OCI-LY1 (cell line): ENCODE measurements around the gene FAT1.

Source experiments
- EZH2 ChIP-seq: fragments of 200-600 bp; sonication (generic), shearing (Covaris generic); IDR thresholded peaks from 2 replicates; pipeline ENCODE4 v1.8.0; 2017; ENCODE audit warnings: borderline replicate concordance, mixed run types, mild to moderate bottlenecking, antibody characterized with exemption, low read length, moderate library complexity, mixed read lengths
- TF ChIP-seq, protein P1 (sequence below): fragments of 200-600 bp; sonication (generic), shearing (Covaris generic); IDR thresholded peaks from 2 replicates; pipeline ENCODE4 v1.5.1; 2017; ENCODE audit warnings: mild to moderate bottlenecking, antibody characterized with exemption, low read length, moderate library complexity, mixed read lengths

DNA sequence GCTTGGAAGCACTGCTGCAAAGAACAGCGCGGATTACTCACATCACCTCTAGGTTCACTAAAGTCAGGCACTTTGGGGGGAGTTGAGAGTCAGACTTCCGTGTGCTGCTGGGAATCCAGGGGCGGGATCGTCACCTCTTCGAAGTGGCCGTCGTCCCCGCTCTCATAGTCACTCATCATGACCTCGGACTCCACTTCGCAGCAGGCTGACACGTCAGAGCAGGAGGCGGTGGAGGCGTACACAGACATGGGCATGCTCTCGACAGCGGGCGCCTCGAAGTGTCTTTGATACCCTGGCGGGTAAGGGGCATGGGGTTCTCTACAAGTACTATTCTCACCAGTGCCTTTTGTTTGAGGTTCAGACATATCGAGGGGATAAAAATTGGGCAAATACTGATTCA is 135.2 kb downstream of the FAT1 start:
- TF ChIP-seq, protein P1, sequence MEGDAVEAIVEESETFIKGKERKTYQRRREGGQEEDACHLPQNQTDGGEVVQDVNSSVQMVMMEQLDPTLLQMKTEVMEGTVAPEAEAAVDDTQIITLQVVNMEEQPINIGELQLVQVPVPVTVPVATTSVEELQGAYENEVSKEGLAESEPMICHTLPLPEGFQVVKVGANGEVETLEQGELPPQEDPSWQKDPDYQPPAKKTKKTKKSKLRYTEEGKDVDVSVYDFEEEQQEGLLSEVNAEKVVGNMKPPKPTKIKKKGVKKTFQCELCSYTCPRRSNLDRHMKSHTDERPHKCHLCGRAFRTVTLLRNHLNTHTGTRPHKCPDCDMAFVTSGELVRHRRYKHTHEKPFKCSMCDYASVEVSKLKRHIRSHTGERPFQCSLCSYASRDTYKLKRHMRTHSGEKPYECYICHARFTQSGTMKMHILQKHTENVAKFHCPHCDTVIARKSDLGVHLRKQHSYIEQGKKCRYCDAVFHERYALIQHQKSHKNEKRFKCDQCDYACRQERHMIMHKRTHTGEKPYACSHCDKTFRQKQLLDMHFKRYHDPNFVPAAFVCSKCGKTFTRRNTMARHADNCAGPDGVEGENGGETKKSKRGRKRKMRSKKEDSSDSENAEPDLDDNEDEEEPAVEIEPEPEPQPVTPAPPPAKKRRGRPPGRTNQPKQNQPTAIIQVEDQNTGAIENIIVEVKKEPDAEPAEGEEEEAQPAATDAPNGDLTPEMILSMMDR: no peak
- TF ChIP-seq EZH2: no peak
